ENCODE results near the gene KIAA1671. TPM values are rescaled to one million over a fixed set of nuclear protein-coding genes. Genes with fewer than 3 reads are reported as not detected.

The KIAA1671 gene
- total RNA-seq, 1 donor from 2014 or later, result 46.7 TPM

- TF ChIP-seq CTCF (IDR thresholded peaks at IDR 0.05), result peak; percentile 85
- DNase-seq (peak; percentile 86), ATAC-seq (peak; percentile 90)
- intact Hi-C loops (cut with DNase I), result no loop called here
- no peaks in the 10 kb centered on the region for H3K9me3 ChIP-seq
- H3K4me1 ChIP-seq, result peaks cover 8% of the 10 kb centered on the region
- H3K4me3 ChIP-seq, result no peak overlapping the region
- H3K36me3 ChIP-seq, result no peaks in the 10 kb centered on the region
- H3K27me3 ChIP-seq, result no peaks in the 10 kb centered on the region
- no peak overlapping the region for H3K27ac ChIP-seq
Measured at GRCh38 chr22:25057013-25057881, 104.7 kb downstream of the KIAA1671 start.

- no peaks in the 10 kb centered on the region for H3K36me3 ChIP-seq
- H3K27me3 ChIP-seq, result no peaks in the 10 kb centered on the region
- H3K9me3 ChIP-seq, result no peaks in the 10 kb centered on the region
- no peak overlapping the region for H3K4me3 ChIP-seq
- H3K27ac ChIP-seq, result no peak overlapping the region
- intact Hi-C loops (cut with DNase I), result no loop called here
- ATAC-seq, result no peak
- peaks cover 8% of the 10 kb centered on the region for H3K4me1 ChIP-seq
- TF ChIP-seq CTCF (IDR thresholded peaks at IDR 0.05), result no peak
- no peak for DNase-seq
Measured at GRCh38 chr22:25059438-25059837, 106.9 kb downstream of the KIAA1671 start.

GRCh38 chr22:25060522-25061071 is 108.1 kb downstream of the KIAA1671 start:
- intact Hi-C loops (cut with DNase I), result no loop called here
- H3K27ac ChIP-seq, result no peak overlapping the region
- peak; percentile 26 for TF ChIP-seq CTCF (IDR thresholded peaks at IDR 0.05)
- no peaks in the 10 kb centered on the region for H3K27me3 ChIP-seq
- peaks cover 8% of the 10 kb centered on the region for H3K4me1 ChIP-seq
- H3K36me3 ChIP-seq, result no peaks in the 10 kb centered on the region
- no peak for ATAC-seq
- H3K4me3 ChIP-seq, result no peak overlapping the region
- DNase-seq, result no peak
- no peaks in the 10 kb centered on the region for H3K9me3 ChIP-seq

GRCh38 chr22:25061134-25061533 is 108.6 kb downstream of the KIAA1671 start:
- TF ChIP-seq CTCF (IDR thresholded peaks at IDR 0.05), result no peak
- DNase-seq (no peak), ATAC-seq (no peak)
- intact Hi-C loops (cut with DNase I), result no loop called here
- no peaks in the 10 kb centered on the region for H3K27me3 ChIP-seq
- H3K36me3 ChIP-seq, result no peaks in the 10 kb centered on the region
- no peaks in the 10 kb centered on the region for H3K9me3 ChIP-seq
- H3K4me3 ChIP-seq, result no peak overlapping the region
- no peak overlapping the region for H3K27ac ChIP-seq
- H3K4me1 ChIP-seq, result peaks cover 8% of the 10 kb centered on the region

- Histone ChIP-seq H3K27ac (no peak overlapping the region), H3K4me3 (no peak overlapping the region), H3K27me3 (no peaks in the 10 kb centered on the region), H3K9me3 (no peaks in the 10 kb centered on the region), H3K4me1 (peaks cover 8% of the 10 kb centered on the region), H3K36me3 (no peaks in the 10 kb centered on the region)
- ATAC-seq (no peak), DNase-seq (no peak)
- intact Hi-C loops (cut with DNase I), result no loop called here
- TF ChIP-seq CTCF (IDR thresholded peaks at IDR 0.05), result no peak
Measured at GRCh38 chr22:25061605-25062376, 109.3 kb downstream of the KIAA1671 start.
